Tibial nerve (tissue), 4 donors: Measurements from ENCODE around the gene GPRIN1. TPM values are rescaled to one million over a fixed set of nuclear protein-coding genes. Genes with fewer than 3 reads are reported as not detected.

Experiments
- DNase-seq, 2 donors: peaks; one replicate each; pipeline ENCODE4 v3.0.0-alpha.2; 2019; ENCODE audit warnings: low spot score in 2 of 2
- H3K27ac ChIP-seq, 4 donors: fragments of 200-600 bp; sonication (generic) in 3 of 4; one replicate each; pipeline ENCODE4 v1.5.1; 2017 to 2019; ENCODE audit warnings: mild to moderate bottlenecking in 1 of 4
- H3K27me3 ChIP-seq, 2 donors: fragments of 200-600 bp; sonication (generic) in 1 of 2; one replicate each; pipeline versions ENCODE4 v1.5.1 to v1.6.0; 2017 to 2019
- H3K36me3 ChIP-seq, 3 donors: fragments of 200-600 bp; sonication (generic); one replicate each; pipeline ENCODE4 v1.5.1; 2018 to 2019
- H3K4me1 ChIP-seq, 4 donors: fragments of 200-600 bp; sonication (generic) in 3 of 4; one replicate each; pipeline ENCODE4 v1.5.1; 2017 to 2019
- H3K4me3 ChIP-seq, 4 donors: fragments of 200-600 bp; sonication (generic) in 3 of 4; one replicate each; pipeline ENCODE4 v1.5.1; 2017 to 2019; ENCODE audit warnings: mild to moderate bottlenecking in 1 of 4, moderate library complexity in 1 of 4
- H3K9me3 ChIP-seq, 4 donors: fragments of 200-600 bp; sonication (generic) in 3 of 4; one replicate each; pipeline ENCODE4 v1.5.1; 2017 to 2019
- CTCF ChIP-seq, 5 experiments: fragments of 200-600 bp in 3 of 5; fragments of 450-650 bp in 2 of 5; sonication (generic) in 3 of 5; IDR thresholded peaks; one replicate each; pipeline ENCODE4 v1.5.1; 2016 to 2019; ENCODE audit warnings: antibody characterized with exemption in 5 of 5, mild to moderate bottlenecking in 3 of 5, moderate library complexity in 2 of 5
- EP300 ChIP-seq, 2 donors: sonication (generic); formaldehyde crosslinking; IDR thresholded peaks; one replicate each; pipeline ENCODE4 v1.6.1; 2017; ENCODE audit warnings: antibody characterized with exemption in 2 of 2, mild to moderate bottlenecking in 1 of 2
- POLR2A ChIP-seq, 2 donors: fragments of 450-650 bp; IDR thresholded peaks; one replicate each; pipeline ENCODE4 v1.6.1; 2017; ENCODE audit warnings: antibody characterized with exemption in 2 of 2, mild to moderate bottlenecking in 2 of 2, moderate library complexity in 2 of 2
- WGBS, 2 donors: methylation state at CpG; one replicate each; pipeline ENCODE4 v1.1.5; 2018; 5-methylcytosine and 5-hydroxymethylcytosine counted together
- total RNA-seq, 4 donors: library from RNA; depleted of rRNA; stranded (reverse); fragments of >200 nt; gene quantifications; one replicate each; pipeline ENCODE4 v1.1.0, GENCODE V29; 2016

The GPRIN1 gene
- total RNA-seq, 4 donors from 2014 or later, result 0.22 to 0.90 TPM; not detected in 2

- Histone ChIP-seq H3K27ac (no peak overlapping the region), H3K36me3 (no peaks in the 10 kb centered on the region), H3K4me3 (no peak overlapping the region), H3K4me1 (peaks cover 0 to 20% (median 4%) of the 10 kb centered on the region in 4 donors), H3K9me3 (no peaks in the 10 kb centered on the region), H3K27me3 (peaks cover 0 to 66% of the 10 kb centered on the region in 2 donors)
- WGBS, 2 donors, result 9 to 14% methylated on average over 10 of the region's 10 CpGs
- DNase-seq, result peak; percentile 38 to 68
- TF ChIP-seq POLR2A (IDR thresholded peaks at IDR 0.05), result no peak
- TF ChIP-seq CTCF (IDR thresholded peaks at IDR 0.05), result no peak
- TF ChIP-seq EP300 (IDR thresholded peaks at IDR 0.05), result no peak
These were observed 1.5 kb upstream of the GPRIN1 start for GRCh38 chr5:176611435-176611834.

- no peak for DNase-seq
- 0 to 3% methylated on average over 11 to 19 of the region's 31 CpGs for WGBS, 2 donors
- peaks cover 0 to 20% (median 4%) of the 10 kb centered on the region in 4 donors for H3K4me1 ChIP-seq
- H3K27ac ChIP-seq, result no peak overlapping the region
- H3K36me3 ChIP-seq, result no peaks in the 10 kb centered on the region
- no peak for TF ChIP-seq CTCF (IDR thresholded peaks at IDR 0.05)
- no peak for TF ChIP-seq POLR2A (IDR thresholded peaks at IDR 0.05)
- no peak for TF ChIP-seq EP300 (IDR thresholded peaks at IDR 0.05)
- no peaks in the 10 kb centered on the region for H3K9me3 ChIP-seq
- H3K27me3 ChIP-seq, result peaks cover 0 to 56% of the 10 kb centered on the region in 2 donors
- H3K4me3 ChIP-seq, result peak overlapping the region; percentile 22 to 64 (median 38)
These were observed 448 bp upstream of the GPRIN1 start for GRCh38 chr5:176610435-176610773.

- Histone ChIP-seq H3K4me3 (peak overlapping the region in 3 of 4 donors; percentile 22 to 64 (median 43)), H3K9me3 (no peaks in the 10 kb centered on the region)
These were observed 826 bp downstream of the GPRIN1 start for GRCh38 chr5:176608937-176609723.

GRCh38 chr5:176608142-176608705, 1.7 kb downstream of the GPRIN1 start:
- 92 to 100% methylated on average over 4 of the region's 4 CpGs for WGBS, 2 donors
- peaks cover 0 to 17% (median 4%) of the 10 kb centered on the region in 4 donors for H3K4me1 ChIP-seq
- no peak for DNase-seq
- TF ChIP-seq POLR2A (IDR thresholded peaks at IDR 0.05) (no peak), EP300 (IDR thresholded peaks at IDR 0.05) (no peak), CTCF (IDR thresholded peaks at IDR 0.05) (no peak)
- no peaks in the 10 kb centered on the region for H3K9me3 ChIP-seq
- H3K4me3 ChIP-seq, result no peak overlapping the region
- no peak overlapping the region for H3K27ac ChIP-seq
- no peaks in the 10 kb centered on the region for H3K36me3 ChIP-seq
- H3K27me3 ChIP-seq, result peaks cover 0 to 49% of the 10 kb centered on the region in 2 donors

More at GRCh38 chr5:176608937-176609723, 826 bp downstream of the GPRIN1 start:
- WGBS, 2 donors, result 43 to 44% methylated on average over 24 to 31 of the region's 46 CpGs
- TF ChIP-seq CTCF (IDR thresholded peaks at IDR 0.05) (no peak), EP300 (IDR thresholded peaks at IDR 0.05) (no peak), POLR2A (IDR thresholded peaks at IDR 0.05) (no peak)
- no peak for DNase-seq
- no peaks in the 10 kb centered on the region for H3K36me3 ChIP-seq
- H3K27me3 ChIP-seq, result peaks cover 0 to 49% of the 10 kb centered on the region in 2 donors
- peaks cover 0 to 17% (median 4%) of the 10 kb centered on the region in 4 donors for H3K4me1 ChIP-seq
- no peak overlapping the region for H3K27ac ChIP-seq

GRCh38 chr5:176606875-176607274, 3.1 kb downstream of the GPRIN1 start:
- Histone ChIP-seq H3K27ac (no peak overlapping the region), H3K36me3 (no peaks in the 10 kb centered on the region), H3K27me3 (peaks cover 0 to 40% of the 10 kb centered on the region in 2 donors), H3K4me3 (no peak overlapping the region), H3K4me1 (peaks cover 0 to 17% (median 4%) of the 10 kb centered on the region in 4 donors), H3K9me3 (no peaks in the 10 kb centered on the region)
- TF ChIP-seq CTCF (IDR thresholded peaks at IDR 0.05) (no peak), EP300 (IDR thresholded peaks at IDR 0.05) (no peak), POLR2A (IDR thresholded peaks at IDR 0.05) (no peak)
- DNase-seq, result no peak
- 82 to 89% methylated on average over 3 of the region's 3 CpGs for WGBS, 2 donors
